Kidney (tissue), 14 donors: Measurements from ENCODE around the gene CUBN. TPM values are rescaled to one million over a fixed set of nuclear protein-coding genes. Genes with fewer than 3 reads are reported as not detected.

ENCODE experiments used
- DNase-seq, 5 donors: peaks; one replicate each; pipeline ENCODE4 v3.0.0-alpha.2; 2013 to 2020
- FAIRE-seq: peaks from 2 replicates; lab custom pipeline; 2012; peaks lifted over from hg19 to GRCh38; lab: Jason Lieb, UNC
- H3K27ac ChIP-seq, 2 donors: one replicate each; pipeline ENCODE4 v1.7.0; 2013; ENCODE audit warnings: low read depth in 2 of 2, low read length in 2 of 2, inconsistent platforms in 1 of 2
- H3K27me3 ChIP-seq: one replicate; pipeline ENCODE4 v1.7.1; 2013; ENCODE audit warnings: low read length, inconsistent platforms; ENCODE audit not compliant: control insufficient read depth, insufficient read depth
- H3K36me3 ChIP-seq, 3 donors: one replicate each; pipeline versions ENCODE4 v1.7.0 to v1.7.1; 2013; ENCODE audit warnings: low read length in 3 of 3, control low read depth in 1 of 3, inconsistent platforms in 1 of 3; ENCODE audit not compliant: insufficient read depth in 3 of 3, control insufficient read depth in 2 of 3
- H3K4me1 ChIP-seq, 3 donors: one replicate each; pipeline versions ENCODE4 v1.7.0 to v1.7.1; 2013; ENCODE audit warnings: low read length in 3 of 3, inconsistent platforms in 1 of 3, low read depth in 1 of 3; ENCODE audit not compliant: control insufficient read depth in 2 of 3, insufficient read depth in 2 of 3
- H3K4me3 ChIP-seq, 3 donors: one replicate each; pipeline versions ENCODE4 v1.7.0 to v1.8.1; 2013; ENCODE audit warnings: low read length in 3 of 3, control low read depth in 1 of 3, inconsistent platforms in 1 of 3
- H3K9ac ChIP-seq, 3 donors: one replicate each; pipeline versions ENCODE4 v1.7.0 to v1.7.1; 2013; ENCODE audit warnings: low read length in 3 of 3, control low read depth in 1 of 3, inconsistent platforms in 1 of 3
- H3K9me3 ChIP-seq, 3 donors: one replicate each; pipeline versions ENCODE4 v1.7.0 to v1.7.1; 2013; ENCODE audit warnings: low read length in 3 of 3, control low read depth in 1 of 3, inconsistent platforms in 1 of 3; ENCODE audit not compliant: control insufficient read depth in 2 of 3, insufficient read depth in 1 of 3
- CTCF ChIP-seq: IDR thresholded peaks from 3 replicates; pipeline ENCODE4 v1.5.1; 2012; ENCODE audit warnings: mild to moderate bottlenecking, moderate library complexity, borderline replicate concordance; ENCODE audit not compliant: insufficient read depth; ENCODE audit errors: extremely low read depth
- intact Hi-C: fragments of 100-400 bp; cut with DNase I; formaldehyde crosslinking; loops from one replicate; pipeline ENCODE4 v1.11.1; 2022
- polyA plus RNA-seq: library from polyadenylated mRNA; stranded (reverse); fragments of 350-450 nt; fragmentation: Illumina TruSeq; extraction: RNeasy Lipid Tissue Mini Kit (QIAGEN cat#74804); gene quantifications from one replicate; pipeline ENCODE4 v1.2.3, GENCODE V29; 2014; ENCODE audit warnings: low read depth, low replicate concordance; ENCODE audit not compliant: insufficient read depth
- total RNA-seq: library from RNA; stranded (reverse); fragmentation: NEBNext Ultra II Directional; extraction: Animal tissue kit (Norgen Biotek cat#: 25700); gene quantifications from one replicate; pipeline ENCODE4 v1.2.1, GENCODE V29; 2021
- donor health status: control.
- donor health status: control.
- donor health status: control.
- donor health status: control.
- donor health status: control.
- donor health status: DM: yes; HTN: yes; CAD: no.
- donor health status: Normal renal cell carcinoma (clear cell type).

Gene CUBN
- total and polyA plus RNA-seq, 2 donors from 2014 or later, result 14.8 to 31.6 TPM

- Histone ChIP-seq H3K36me3 (peaks cover 0 to 17% (median 2%) of the 10 kb centered on the region in 3 donors), H3K9ac (no peak overlapping the region), H3K9me3 (no peaks in the 10 kb centered on the region), H3K4me3 (peak overlapping the region in 1 of 3 donors; percentile 49), H3K27me3 (no peaks in the 10 kb centered on the region), H3K27ac (peak overlapping the region in 1 of 2 donors; percentile 29), H3K4me1 (peaks cover 0 to 1% (median 0%) of the 10 kb centered on the region in 3 donors)
- DNase-seq, result no peak
- FAIRE-seq, result no peak
- no peak for TF ChIP-seq CTCF
- intact Hi-C loops, result no loop called here
Measured at GRCh38 chr10:17122726-17123661, 6.6 kb downstream of the CUBN start.

DNA sequence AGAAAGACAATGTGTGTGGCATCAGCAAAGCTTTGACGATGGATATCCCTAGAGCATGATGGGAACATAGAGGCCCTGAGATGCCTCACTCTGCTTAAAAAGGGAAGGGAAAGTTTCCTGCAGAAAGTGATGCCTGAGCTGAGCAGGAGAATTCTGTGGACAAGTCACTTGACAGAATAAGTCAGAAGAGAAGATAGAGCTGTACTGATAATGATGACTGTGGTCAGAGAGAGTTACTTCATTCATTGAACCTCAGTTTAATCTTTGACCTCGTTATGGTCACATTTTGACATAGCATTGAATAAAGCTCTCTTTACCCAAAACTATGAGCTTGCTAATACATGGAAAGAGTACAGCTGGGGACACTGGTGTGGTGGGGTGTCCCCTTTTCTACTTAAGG is 7.6 kb downstream of the CUBN start:
- DNase-seq, result no peak
- Histone ChIP-seq H3K27me3 (no peaks in the 10 kb centered on the region), H3K9ac (no peak overlapping the region), H3K9me3 (no peaks in the 10 kb centered on the region), H3K36me3 (peaks cover 0 to 11% (median 2%) of the 10 kb centered on the region in 3 donors), H3K27ac (no peak overlapping the region), H3K4me1 (peaks cover 0 to 4% (median 0%) of the 10 kb centered on the region in 3 donors), H3K4me3 (no peak overlapping the region)
- no peak for FAIRE-seq
- no peak for TF ChIP-seq CTCF
- intact Hi-C loops, result no loop called here

- DNase-seq, result no peak
- intact Hi-C loops, result no loop called here
- Histone ChIP-seq H3K27me3 (no peaks in the 10 kb centered on the region), H3K4me1 (peaks cover 0 to 4% (median 0%) of the 10 kb centered on the region in 3 donors), H3K9ac (no peak overlapping the region), H3K27ac (no peak overlapping the region), H3K4me3 (no peak overlapping the region), H3K36me3 (peaks cover 0 to 12% (median 2%) of the 10 kb centered on the region in 3 donors), H3K9me3 (no peaks in the 10 kb centered on the region)
- TF ChIP-seq CTCF, result no peak
- FAIRE-seq, result no peak
Measured at GRCh38 chr10:17120694-17121093, 8.9 kb downstream of the CUBN start.
